HepG2 (cell line): Measurements from ENCODE around the gene DMPK. TPM values are rescaled to one million over a fixed set of nuclear protein-coding genes. Genes with fewer than 3 reads are reported as not detected.

ENCODE experiments used
- AGO1 ChIP-seq: fragments of 200-400 bp; formaldehyde crosslinking; IDR thresholded peaks from 2 replicates; pipeline ENCODE4 v1.6.1; 2017; ENCODE audit warnings: mild to moderate bottlenecking, low read depth, low read length, moderate library complexity; ENCODE audit not compliant: poor library complexity, severe bottlenecking
- AGO2 ChIP-seq: fragments of 200-400 bp; formaldehyde crosslinking; optimal IDR thresholded peaks from 2 replicates; pipeline ENCODE3; 2017; ENCODE audit warnings: mild to moderate bottlenecking, low read depth, low read length, moderate library complexity
- E2F1 ChIP-seq: sonication (generic); formaldehyde crosslinking; IDR thresholded peaks from 2 replicates; pipeline ENCODE4 v1.5.0; 2020; ENCODE audit warnings: missing genetic modification reagents
- ERF ChIP-seq: IDR thresholded peaks from 2 replicates; pipeline ENCODE4 v1.6.1; 2018; ENCODE audit warnings: missing biosample characterization, missing genetic modification reagents
- FOXA3 ChIP-seq: IDR thresholded peaks from 2 replicates; pipeline ENCODE4 v1.6.1; 2016; ENCODE audit warnings: missing genetic modification reagents, missing compliant biosample characterization
- KMT2B ChIP-seq: IDR thresholded peaks from 2 replicates; pipeline ENCODE4 v1.6.1; 2016; ENCODE audit warnings: missing genetic modification reagents, missing compliant biosample characterization
- MED8 ChIP-seq: sonication (generic); formaldehyde crosslinking; IDR thresholded peaks from 2 replicates; pipeline ENCODE4 v1.8.1; 2023; ENCODE audit warnings: mild to moderate bottlenecking, missing genetic modification reagents; ENCODE audit not compliant: insufficient replicate concordance
- NBN ChIP-seq: fragments of 450-650 bp; conservative IDR thresholded peaks from 2 replicates; pipeline ENCODE4 v1.6.1; 2017
- NCOA5 ChIP-seq: sonication (generic); formaldehyde crosslinking; IDR thresholded peaks from 2 replicates; pipeline ENCODE4 v1.4.0; 2020; ENCODE audit warnings: missing genetic modification reagents
- PHF5A ChIP-seq: IDR thresholded peaks from one replicate; pipeline ENCODE4 v1.6.1; 2018; ENCODE audit warnings: low read depth, missing genetic modification reagents; ENCODE audit not compliant: unreplicated experiment
- ZBTB2 ChIP-seq: sonication (generic); formaldehyde crosslinking; IDR thresholded peaks from 2 replicates; pipeline ENCODE4 v1.8.0; 2022; ENCODE audit warnings: low read depth, missing genetic modification reagents
- ZBTB21 ChIP-seq: sonication (generic); formaldehyde crosslinking; IDR thresholded peaks from 2 replicates; pipeline ENCODE4 v1.4.0; 2020; ENCODE audit warnings: missing genetic modification reagents
- ZNF281 ChIP-seq: sonication (generic); formaldehyde crosslinking; IDR thresholded peaks from 2 replicates; pipeline ENCODE4 v1.4.0; 2020; ENCODE audit warnings: missing genetic modification reagents, borderline replicate concordance
- ZNF367 ChIP-seq: sonication (generic); formaldehyde crosslinking; IDR thresholded peaks from 2 replicates; pipeline ENCODE4 v1.4.0; 2020; ENCODE audit warnings: missing genetic modification reagents, borderline replicate concordance
- ZNF605 ChIP-seq: sonication (generic); formaldehyde crosslinking; IDR thresholded peaks from 2 replicates; pipeline ENCODE4 v1.8.0; 2022; ENCODE audit warnings: mild to moderate bottlenecking, missing genetic modification reagents
- polyA plus RNA-seq, 8 experiments: library from polyadenylated mRNA; depleted of rRNA in 3 of 8; stranded (reverse) in 7 of 8; unstranded in 1 of 8; fragments of >200 nt; fragmentation: Illumina TruSeq in 4 of 8; extraction: Trizol in 4 of 8; gene quantifications; 2 replicates each; pipeline versions ENCODE4 v1.2.1 to v1.2.3, GENCODE V29; 2011 to 2016; ENCODE audit warnings: low read depth in 4 of 8, missing spikeins in 1 of 8, mixed read lengths in 1 of 8; ENCODE audit not compliant: insufficient read depth in 1 of 8
- total RNA-seq, 5 experiments: library from RNA; depleted of rRNA; stranded (reverse); fragments of >200 nt; fragmentation: Illumina TruSeq; extraction: Trizol; gene quantifications; 2 replicates each; pipeline ENCODE4 v1.2.3, GENCODE V29; 2016; ENCODE audit warnings: low read depth in 1 of 5
- TF ChIP-seq, protein P1 (sequence below): IDR thresholded peaks from 2 replicates; pipeline ENCODE4 v1.6.1; 2016; ENCODE audit warnings: mild to moderate bottlenecking, missing biosample characterization, missing genetic modification reagents
- TF ChIP-seq, protein P2 (sequence below), 2 experiments: sonication (generic) in 1 of 2; formaldehyde crosslinking in 1 of 2; IDR thresholded peaks; 2 replicates each; pipeline versions ENCODE4 v1.4.0 to v1.6.1; 2016 to 2020; ENCODE audit warnings: borderline replicate concordance in 1 of 2, low read depth in 1 of 2, mild to moderate bottlenecking in 1 of 2, missing genetic modification reagents in 1 of 2
- TF ChIP-seq, protein P3 (sequence below): sonication (generic); formaldehyde crosslinking; IDR thresholded peaks from 2 replicates; pipeline ENCODE4 v1.4.0; 2020; ENCODE audit warnings: missing genetic modification reagents

Gene DMPK
- total and polyA plus RNA-seq, 2 of the 13 experiments (the other 11 are each of a cell fraction or from before 2014, with no cell fraction given): 5.3 to 8.8 TPM

- no peak for TF ChIP-seq ZBTB2 (CRISPR knock-in tag)
- TF ChIP-seq PHF5A (CRISPR knock-in tag): no peak
- TF ChIP-seq NCOA5 (CRISPR knock-in tag): no peak
- TF ChIP-seq, protein P1, sequence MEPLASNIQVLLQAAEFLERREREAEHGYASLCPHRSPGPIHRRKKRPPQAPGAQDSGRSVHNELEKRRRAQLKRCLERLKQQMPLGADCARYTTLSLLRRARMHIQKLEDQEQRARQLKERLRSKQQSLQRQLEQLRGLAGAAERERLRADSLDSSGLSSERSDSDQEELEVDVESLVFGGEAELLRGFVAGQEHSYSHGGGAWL (CRISPR knock-in tag): no peak
- TF ChIP-seq AGO2: peak; percentile 87
- no peak for TF ChIP-seq ZNF367
- TF ChIP-seq FOXA3: no peak
- TF ChIP-seq ZNF605 (CRISPR knock-in tag): no peak
- no peak for TF ChIP-seq E2F1
- TF ChIP-seq MED8: no peak
- TF ChIP-seq, protein P2, sequence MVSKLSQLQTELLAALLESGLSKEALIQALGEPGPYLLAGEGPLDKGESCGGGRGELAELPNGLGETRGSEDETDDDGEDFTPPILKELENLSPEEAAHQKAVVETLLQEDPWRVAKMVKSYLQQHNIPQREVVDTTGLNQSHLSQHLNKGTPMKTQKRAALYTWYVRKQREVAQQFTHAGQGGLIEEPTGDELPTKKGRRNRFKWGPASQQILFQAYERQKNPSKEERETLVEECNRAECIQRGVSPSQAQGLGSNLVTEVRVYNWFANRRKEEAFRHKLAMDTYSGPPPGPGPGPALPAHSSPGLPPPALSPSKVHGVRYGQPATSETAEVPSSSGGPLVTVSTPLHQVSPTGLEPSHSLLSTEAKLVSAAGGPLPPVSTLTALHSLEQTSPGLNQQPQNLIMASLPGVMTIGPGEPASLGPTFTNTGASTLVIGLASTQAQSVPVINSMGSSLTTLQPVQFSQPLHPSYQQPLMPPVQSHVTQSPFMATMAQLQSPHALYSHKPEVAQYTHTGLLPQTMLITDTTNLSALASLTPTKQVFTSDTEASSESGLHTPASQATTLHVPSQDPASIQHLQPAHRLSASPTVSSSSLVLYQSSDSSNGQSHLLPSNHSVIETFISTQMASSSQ (IDR thresholded peaks at IDR 0.05; ENCODE audit: low read depth): no peak
- TF ChIP-seq, protein P2 (CRISPR knock-in tag; IDR thresholded peaks at IDR 0.05; ENCODE audit: borderline replicate concordance): no peak
- no peak for TF ChIP-seq NBN
- TF ChIP-seq KMT2B (CRISPR knock-in tag): no peak
- 0 out of 2 replicates have a peak, but pooled peaks have one; percentile 13 for TF ChIP-seq ZNF281 (CRISPR knock-in tag)
- peak; percentile 13 for TF ChIP-seq AGO1
- TF ChIP-seq, protein P3, sequence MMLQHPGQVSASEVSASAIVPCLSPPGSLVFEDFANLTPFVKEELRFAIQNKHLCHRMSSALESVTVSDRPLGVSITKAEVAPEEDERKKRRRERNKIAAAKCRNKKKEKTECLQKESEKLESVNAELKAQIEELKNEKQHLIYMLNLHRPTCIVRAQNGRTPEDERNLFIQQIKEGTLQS (CRISPR knock-in tag): no peak
- TF ChIP-seq ZBTB21 (CRISPR knock-in tag): no peak
- TF ChIP-seq ERF (CRISPR knock-in tag): no peak
Observed at GRCh38 chr19:45781214-45782161, 802 bp downstream of the DMPK start (continued).
